Mucosa of descending colon (tissue), 3 donors: ENCODE data around the gene CNPY4. TPM values are rescaled to one million over a fixed set of nuclear protein-coding genes. Genes with fewer than 3 reads are reported as not detected.

Source experiments
- ATAC-seq: fragments of 200-7000 bp; cut with Tn5 transposase; one replicate; pipeline ENCODE4 v1.9.1; 2020; ENCODE audit warnings: mild to moderate bottlenecking, moderate library complexity
- DNase-seq, 3 donors: peaks; one replicate each; pipeline ENCODE4 v3.0.0-alpha.2; 2020
- H3K36me3 ChIP-seq: fragments of 200-600 bp; one replicate; pipeline ENCODE4 v1.8.0; 2021; ENCODE audit warnings: low read depth, mild to moderate bottlenecking
- H3K4me1 ChIP-seq: fragments of 200-600 bp; one replicate; pipeline ENCODE4 v1.8.0; 2021; ENCODE audit warnings: low read depth, mild to moderate bottlenecking
- H3K4me3 ChIP-seq: fragments of 200-600 bp; one replicate; pipeline ENCODE4 v1.8.0; 2021; ENCODE audit warnings: mild to moderate bottlenecking
- H3K9me3 ChIP-seq: fragments of 200-600 bp; one replicate; pipeline ENCODE4 v1.8.0; 2021; ENCODE audit warnings: mild to moderate bottlenecking
- CTCF ChIP-seq: fragments of 200-600 bp; IDR thresholded peaks from one replicate; pipeline ENCODE4 v1.8.0; 2022; ENCODE audit warnings: antibody characterized with exemption, mild to moderate bottlenecking
- intact Hi-C, 2 donors: fragments of 100-400 bp; cut with DNase I in 1 of 2; cut with micrococcal nuclease in 1 of 2; formaldehyde crosslinking; loops; one replicate each; pipeline versions ENCODE4 v1.11.0 to v1.11.1; 2022; cut with DNase I, micrococcal nuclease
- microRNA-seq: library from miRNA; unstranded; fragments of <30 nt; microRNA quantifications from one replicate; pipeline ENCODE4, GENCODE V29; 2019
- total RNA-seq, 3 donors: library from RNA; stranded (reverse); fragmentation: NEBNext Ultra II Directional in 2 of 3; extraction: Animal tissue kit (Norgen Biotek cat#: 25700) in 2 of 3; gene quantifications; one replicate each; pipeline versions ENCODE4 v1.2.1 to v1.2.4, GENCODE V29; 2021 to 2023
- donor health status: DM: no; HTN: no; CAD: no; lungs with moderate emphysema.
- donor health status: DM: no; HTN: no; CAD: no.
- donor health status: DM: no; HTN: yes; CAD: no.

The CNPY4 gene
- total RNA-seq, 3 donors from 2014 or later, result 7.8 to 19.4 (median 8.6) TPM

GRCh38 chr7:100170101-100170897 lies 50.9 kb downstream of the CNPY4 start:
- no peak for TF ChIP-seq CTCF
- ATAC-seq (no peak), DNase-seq (no peak)
- Histone ChIP-seq H3K9me3 (no peaks in the 10 kb centered on the region), H3K4me1 (peaks cover 21% of the 10 kb centered on the region), H3K36me3 (no peaks in the 10 kb centered on the region), H3K4me3 (no peak overlapping the region)
- intact Hi-C loops, result no loop called here

DNA sequence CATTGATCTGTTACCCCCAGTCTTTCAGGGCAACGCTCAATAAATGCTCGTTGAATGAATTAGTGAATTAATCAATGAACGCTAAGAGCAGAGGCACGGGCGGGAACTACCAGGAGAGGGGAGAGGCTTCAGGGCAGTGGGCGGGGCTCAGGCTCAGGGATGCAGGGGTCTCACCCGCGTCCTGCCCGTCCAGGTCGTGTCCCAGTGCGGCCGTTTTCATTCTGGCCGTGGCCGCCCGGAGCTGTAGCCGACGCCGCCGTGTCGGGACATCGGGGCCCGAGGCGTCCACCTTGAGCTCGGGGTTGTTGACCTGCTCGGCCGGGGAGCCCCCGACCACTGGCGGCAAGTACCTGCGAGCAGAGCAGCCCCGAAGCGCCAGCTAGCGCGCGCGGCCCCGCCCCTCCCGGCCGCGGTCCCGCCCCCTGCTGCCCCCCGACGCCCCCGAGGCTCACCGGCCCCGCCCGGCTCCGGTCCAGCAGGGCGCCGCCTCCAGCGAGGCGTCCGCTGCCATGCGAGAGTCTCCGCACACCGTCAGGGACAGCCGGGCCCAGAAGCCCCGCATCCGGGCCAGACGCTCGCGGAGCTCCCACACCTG lies 51.8 kb downstream of the CNPY4 start:
- peaks cover 21% of the 10 kb centered on the region for H3K4me1 ChIP-seq
- ATAC-seq, result peak; percentile 43
- DNase-seq, result peak in 2 of 3 donors; percentile 63 to 67
- intact Hi-C loops, result no loop called here
- no peak overlapping the region for H3K4me3 ChIP-seq
- H3K36me3 ChIP-seq, result no peaks in the 10 kb centered on the region
- no peak for TF ChIP-seq CTCF
- no peaks in the 10 kb centered on the region for H3K9me3 ChIP-seq

DNA sequence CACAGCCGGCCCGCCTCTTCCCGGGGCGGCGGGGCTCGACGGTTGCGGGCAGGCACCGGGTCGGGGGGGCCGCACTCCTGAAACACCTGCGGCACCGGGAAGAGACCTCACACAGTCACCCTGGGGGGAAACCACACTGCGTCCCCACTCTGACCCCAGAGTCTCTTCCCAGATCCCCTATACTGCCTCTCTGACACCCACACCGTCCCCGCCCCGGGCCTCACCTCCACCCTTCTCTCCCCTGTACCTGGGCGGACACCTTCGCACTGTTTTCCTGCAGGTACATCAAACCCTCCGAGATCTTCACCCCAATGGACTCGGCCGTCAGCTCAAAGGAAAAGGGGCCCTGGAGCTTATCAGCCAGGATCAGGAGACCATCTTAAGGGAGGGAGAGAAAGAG lies 52.4 kb downstream of the CNPY4 start:
- intact Hi-C loops, result no loop called here
- ATAC-seq (peak; percentile 2), DNase-seq (no peak)
- H3K36me3 ChIP-seq, result no peaks in the 10 kb centered on the region
- no peaks in the 10 kb centered on the region for H3K9me3 ChIP-seq
- TF ChIP-seq CTCF, result no peak
- H3K4me1 ChIP-seq, result peaks cover 21% of the 10 kb centered on the region
- H3K4me3 ChIP-seq, result no peak overlapping the region

DNA sequence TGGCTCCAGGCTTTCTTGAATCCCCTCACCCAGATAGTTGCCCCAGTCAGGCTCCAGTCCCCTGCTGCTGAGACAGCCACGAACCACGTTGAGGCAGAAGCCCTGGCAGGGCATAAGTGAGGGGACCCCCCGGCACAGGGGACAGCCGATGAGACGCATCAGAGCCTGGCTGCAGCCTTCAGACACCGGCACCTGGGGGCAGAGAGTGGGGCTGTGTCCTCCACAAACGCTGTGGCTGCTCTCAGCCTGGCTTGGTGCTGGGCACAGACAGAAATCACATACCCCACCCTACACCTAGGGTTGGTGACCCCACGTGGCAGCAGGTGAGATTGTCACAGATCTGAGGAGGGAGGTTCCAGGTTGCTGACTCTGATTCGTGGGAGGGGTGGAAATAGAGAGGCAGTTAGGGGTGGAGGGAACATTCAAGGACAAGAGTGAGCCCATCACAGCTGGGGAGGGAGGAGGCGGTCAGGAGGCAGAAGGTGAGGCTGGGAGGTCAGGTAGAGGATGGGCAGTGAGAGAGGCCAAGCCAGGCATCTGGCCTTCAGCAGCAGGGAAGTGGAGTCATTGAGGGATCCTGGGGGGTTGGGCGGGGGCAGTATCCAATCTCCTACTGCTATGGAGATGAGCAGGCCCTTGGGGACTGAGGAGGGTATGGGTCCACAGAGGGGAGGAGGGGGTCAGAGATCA lies 54.5 kb downstream of the CNPY4 start:
- Histone ChIP-seq H3K4me1 (peaks cover 9% of the 10 kb centered on the region), H3K9me3 (no peaks in the 10 kb centered on the region), H3K36me3 (no peaks in the 10 kb centered on the region), H3K4me3 (no peak overlapping the region)
- ATAC-seq (no peak), DNase-seq (peak in 1 of 3 donors; percentile 49)
- intact Hi-C loops, result no loop called here
- no peak for TF ChIP-seq CTCF

GRCh38 chr7:100174582-100174981 lies 55.1 kb downstream of the CNPY4 start:
- Histone ChIP-seq H3K4me3 (no peak overlapping the region), H3K9me3 (no peaks in the 10 kb centered on the region), H3K4me1 (peaks cover 3% of the 10 kb centered on the region), H3K36me3 (no peaks in the 10 kb centered on the region)
- no peak for TF ChIP-seq CTCF
- no peak for ATAC-seq
- intact Hi-C loops, result no loop called here
- DNase-seq, result peak in 1 of 3 donors; percentile 22

Small RNA genes within 50 kb of the gene (microRNA-seq; reads per million reads assigned to microRNA genes)
- gene MIR106B (1,647 reads per million, percentile 85 among the genes with 10 or more reads in this experiment), gene MIR25 (489 reads per million, percentile 78 among the genes with 10 or more reads in this experiment), gene MIR4658 (not detected), gene MIR93 (3,312 reads per million, percentile 90 among the genes with 10 or more reads in this experiment)

Other genes with a start within 250 kb of the CNPY4 start
- gene OR2AE1, start 242.6 kb upstream of the CNPY4 start, total RNA-seq, result under 1 TPM in 1 of 3 donors, not detected in 2; 0.47 TPM
- gene TRIM4, start 200.1 kb upstream of the CNPY4 start, total RNA-seq, result 10 to 100 TPM; 22.2 to 29.2 (median 25.2) TPM
- not detected for gene GJC3, start 190.0 kb upstream of the CNPY4 start, total RNA-seq
- 1 to 10 TPM; 3.8 to 7.9 (median 6.0) TPM for gene AZGP1, start 143.6 kb upstream of the CNPY4 start, total RNA-seq
- 100 to 1,000 TPM; 105 to 153 (median 129) TPM for gene ZKSCAN1, start 104.0 kb upstream of the CNPY4 start, total RNA-seq
- gene ZSCAN21, start 69.9 kb upstream of the CNPY4 start, total RNA-seq, result 10 to 100 TPM in 1 of 3 donors, 1 to 10 TPM in 2; 6.9 to 13.9 (median 7.7) TPM
- 10 to 100 TPM; 32.6 to 46.1 (median 35.8) TPM for gene ZNF3, start 37.9 kb upstream of the CNPY4 start, total RNA-seq
- 10 to 100 TPM; 61.8 to 98.5 (median 76.1) TPM for gene COPS6, start 30.7 kb upstream of the CNPY4 start, total RNA-seq
- gene MCM7, start 18.2 kb upstream of the CNPY4 start, total RNA-seq, result 10 to 100 TPM; 62.7 to 92.2 (median 65.5) TPM
- 10 to 100 TPM; 18.0 to 30.9 (median 23.9) TPM for gene AP4M1, start 18.0 kb upstream of the CNPY4 start, total RNA-seq
- gene TAF6, start 276 bp upstream of the CNPY4 start, total RNA-seq, result 10 to 100 TPM; 31.6 to 62.5 (median 34.2) TPM
- 1 to 10 TPM; 2.5 to 4.9 (median 3.2) TPM for gene MBLAC1, start 7.3 kb downstream of the CNPY4 start, total RNA-seq
- gene LAMTOR4, start 29.3 kb downstream of the CNPY4 start, total RNA-seq, result 100 to 1,000 TPM; 135 to 221 (median 187) TPM
- 10 to 100 TPM; 36.7 to 78.9 (median 49.0) TPM for gene TRAPPC14, start 39.1 kb downstream of the CNPY4 start, total RNA-seq
- 1 to 10 TPM; 5.4 to 8.0 (median 6.1) TPM for gene GAL3ST4, start 49.0 kb downstream of the CNPY4 start, total RNA-seq
- 1 to 10 TPM; 3.4 to 6.2 (median 5.1) TPM for gene GPC2, start 57.7 kb downstream of the CNPY4 start, total RNA-seq
- 1 to 10 TPM; 2.4 to 6.4 (median 2.8) TPM for gene STAG3, start 58.3 kb downstream of the CNPY4 start, total RNA-seq
- gene PVRIG, start 100.3 kb downstream of the CNPY4 start, total RNA-seq, result 1 to 10 TPM in 1 of 3 donors, under 1 TPM in 1, not detected in 1; 0.76 to 1.4 TPM
- not detected for gene SPDYE3, start 188.1 kb downstream of the CNPY4 start, total RNA-seq
- gene PILRB, start 238.5 kb downstream of the CNPY4 start, total RNA-seq, result 10 to 100 TPM; 36.4 to 95.3 (median 54.3) TPM